Brain microvascular endothelial cell (primary cell): Measurements from ENCODE around the gene MBD4.
A peak's percentile ranks its signal among the peaks of the same experiment; 100 is the strongest.

Source experiments
- DNase-seq: peaks from one replicate; pipeline ENCODE4 v3.0.0-alpha.2; 2020
- H3K27ac ChIP-seq: fragments of 250-450 bp; sonication (Bioruptor Pico); 2 replicates; pipeline ENCODE4 v1.5.1; 2020; ENCODE audit warnings: mild to moderate bottlenecking, moderate library complexity
- H3K27me3 ChIP-seq: fragments of 250-450 bp; sonication (Bioruptor Pico); replicated peaks from 2 replicates; pipeline ENCODE4 v1.5.1; 2020; ENCODE audit warnings: mild to moderate bottlenecking
- H3K36me3 ChIP-seq: fragments of 250-450 bp; sonication (Bioruptor Pico); replicated peaks from 2 replicates; pipeline ENCODE4 v1.5.1; 2020; ENCODE audit warnings: mild to moderate bottlenecking
- H3K4me3 ChIP-seq: 2 replicates; pipeline ENCODE4 v1.5.1; 2011; ENCODE audit warnings: low read depth, mild to moderate bottlenecking, control low read depth, low read length, moderate library complexity
- in situ Hi-C: cut with HindIII; loops from 2 replicates; pipeline ENCODE4 v1.10.0; 2017; ENCODE audit warnings: low sequenced_read_pairs, low pct_ligation_motif_present
- TF ChIP-seq, protein P1 (sequence below): IDR thresholded peaks from 2 replicates; pipeline ENCODE4 v1.5.1; 2011; ENCODE audit warnings: low read depth, mild to moderate bottlenecking, moderate library complexity, low read length, control low read depth, inconsistent platforms; ENCODE audit errors: missing control alignments

The MBD4 gene

DNA sequence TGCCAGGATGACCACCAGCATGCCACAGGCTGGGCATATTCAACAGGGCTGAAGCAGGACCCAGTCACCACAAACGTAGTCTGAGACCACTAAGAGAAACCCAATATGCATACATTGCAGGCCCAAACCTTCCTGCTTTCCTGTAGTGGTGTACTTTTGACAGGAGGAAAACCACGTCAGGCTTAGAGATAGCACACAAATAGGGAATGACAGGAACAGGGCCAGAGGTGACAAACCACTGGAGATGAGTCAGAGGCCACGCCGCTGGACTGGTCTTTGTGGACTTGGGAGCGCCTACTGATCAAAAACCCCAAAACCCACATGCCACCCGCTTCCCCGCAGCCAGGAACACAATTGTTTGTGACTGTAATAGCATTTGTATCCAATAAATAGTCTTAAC is 7.7 kb downstream of the MBD4 start:
- Histone ChIP-seq H3K4me3 (no peak overlapping the region), H3K27me3 (no peaks in the 10 kb centered on the region), H3K36me3 (peaks cover 20% of the 10 kb centered on the region), H3K27ac (no peak overlapping the region)
- in situ Hi-C loops, result no loop called here
- DNase-seq, result no peak
- TF ChIP-seq, protein P1, sequence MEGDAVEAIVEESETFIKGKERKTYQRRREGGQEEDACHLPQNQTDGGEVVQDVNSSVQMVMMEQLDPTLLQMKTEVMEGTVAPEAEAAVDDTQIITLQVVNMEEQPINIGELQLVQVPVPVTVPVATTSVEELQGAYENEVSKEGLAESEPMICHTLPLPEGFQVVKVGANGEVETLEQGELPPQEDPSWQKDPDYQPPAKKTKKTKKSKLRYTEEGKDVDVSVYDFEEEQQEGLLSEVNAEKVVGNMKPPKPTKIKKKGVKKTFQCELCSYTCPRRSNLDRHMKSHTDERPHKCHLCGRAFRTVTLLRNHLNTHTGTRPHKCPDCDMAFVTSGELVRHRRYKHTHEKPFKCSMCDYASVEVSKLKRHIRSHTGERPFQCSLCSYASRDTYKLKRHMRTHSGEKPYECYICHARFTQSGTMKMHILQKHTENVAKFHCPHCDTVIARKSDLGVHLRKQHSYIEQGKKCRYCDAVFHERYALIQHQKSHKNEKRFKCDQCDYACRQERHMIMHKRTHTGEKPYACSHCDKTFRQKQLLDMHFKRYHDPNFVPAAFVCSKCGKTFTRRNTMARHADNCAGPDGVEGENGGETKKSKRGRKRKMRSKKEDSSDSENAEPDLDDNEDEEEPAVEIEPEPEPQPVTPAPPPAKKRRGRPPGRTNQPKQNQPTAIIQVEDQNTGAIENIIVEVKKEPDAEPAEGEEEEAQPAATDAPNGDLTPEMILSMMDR, result no peak

DNA sequence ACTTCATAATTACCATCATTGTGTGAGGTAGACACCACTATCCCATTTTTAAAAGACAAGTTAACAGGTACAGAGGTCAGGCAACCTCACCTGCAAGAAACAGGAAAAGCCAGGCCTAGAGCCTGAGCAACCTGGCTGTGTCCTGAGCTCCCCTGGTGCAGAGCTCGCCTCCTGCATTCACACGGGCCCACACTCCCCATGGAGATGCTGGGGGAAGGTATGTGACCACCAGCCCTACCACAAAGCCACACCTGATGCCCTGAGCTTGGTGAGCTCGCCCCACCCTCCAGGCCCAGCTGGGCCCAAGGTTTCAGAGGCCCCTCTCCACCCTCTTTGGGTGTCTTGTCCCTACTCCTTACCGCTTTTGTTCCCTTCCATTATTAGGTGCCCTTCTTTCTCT is 10.1 kb downstream of the MBD4 start:
- Histone ChIP-seq H3K27ac (no peak overlapping the region), H3K27me3 (no peaks in the 10 kb centered on the region), H3K4me3 (no peak overlapping the region), H3K36me3 (peaks cover 20% of the 10 kb centered on the region)
- DNase-seq, result no peak
- TF ChIP-seq, protein P1, result no peak
- in situ Hi-C loops, result no loop called here

DNA sequence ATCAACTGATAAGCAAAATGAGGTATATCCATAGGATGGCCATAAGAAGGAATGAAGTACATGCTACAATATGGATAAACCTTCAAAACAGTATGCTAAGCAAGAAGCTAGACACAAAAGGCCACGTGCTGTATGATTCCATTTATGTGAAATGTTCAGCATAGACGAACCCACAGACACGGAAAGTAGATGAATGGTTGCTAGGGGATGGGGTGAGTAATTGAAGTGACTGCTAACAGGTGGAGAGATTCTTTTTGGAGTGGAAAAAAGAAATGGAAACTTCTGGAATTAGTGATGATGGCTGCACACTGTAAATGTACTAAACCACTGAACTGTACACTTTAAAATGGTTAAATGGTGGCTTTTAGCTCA is 10.7 kb downstream of the MBD4 start:
- no peak for DNase-seq
- peaks cover 20% of the 10 kb centered on the region for H3K36me3 ChIP-seq
- no peak overlapping the region for H3K4me3 ChIP-seq
- TF ChIP-seq, protein P1, result no peak
- no peaks in the 10 kb centered on the region for H3K27me3 ChIP-seq
- H3K27ac ChIP-seq, result no peak overlapping the region
- in situ Hi-C loops, result no loop called here

DNA sequence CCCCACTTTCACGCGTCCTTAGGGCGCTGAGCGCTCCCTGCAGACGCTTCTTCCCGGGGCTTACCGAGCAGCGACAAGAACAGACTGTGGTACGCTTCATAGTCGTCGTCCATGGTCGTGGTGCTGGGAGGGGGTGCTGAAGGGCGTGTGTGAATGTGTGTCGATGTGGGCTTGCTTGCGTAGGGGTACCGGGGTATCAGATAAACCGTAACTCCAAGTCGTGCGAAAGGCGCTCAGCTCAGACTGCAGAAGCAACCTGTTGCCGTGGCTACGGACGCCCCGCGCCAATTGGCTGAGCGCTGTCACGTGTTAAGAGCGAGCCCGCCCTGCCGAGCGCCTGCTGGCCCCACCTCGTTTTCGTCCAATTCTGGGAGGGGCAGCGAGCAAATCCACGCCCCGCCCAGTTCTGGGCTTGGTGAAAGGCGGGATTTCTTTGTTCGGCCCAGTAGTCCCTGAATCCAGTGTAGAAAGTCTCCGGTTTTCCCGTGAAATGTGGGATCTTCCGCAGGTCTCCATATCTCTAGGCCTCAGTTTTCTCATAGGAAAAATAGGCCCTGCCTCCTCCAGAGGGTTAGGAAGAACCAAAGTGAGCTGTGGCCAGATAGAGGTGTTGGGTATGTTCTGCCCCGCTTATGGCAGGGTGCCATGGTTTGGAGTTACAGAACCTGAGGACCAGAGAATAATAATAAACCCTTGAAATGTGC is 11.2 kb downstream of the MBD4 start, which contains the start of gene EFCAB12:
EFCAB12 (minus strand) TSS at position 261 of the 704 bp plus-strand sequence; CDS start at position 113, 148 bp downstream.
- H3K27me3 ChIP-seq, result no peaks in the 10 kb centered on the region
- no peak within 1 kb of the TSS for H3K27ac ChIP-seq
- TF ChIP-seq, protein P1, result peak; percentile 7
- in situ Hi-C loops, result no loop called here
- H3K36me3 ChIP-seq, result peaks cover 17% of the 10 kb centered on the region
- H3K4me3 ChIP-seq, result peak within 1 kb of the TSS; percentile 73
- DNase-seq, result peak; percentile 91

DNA sequence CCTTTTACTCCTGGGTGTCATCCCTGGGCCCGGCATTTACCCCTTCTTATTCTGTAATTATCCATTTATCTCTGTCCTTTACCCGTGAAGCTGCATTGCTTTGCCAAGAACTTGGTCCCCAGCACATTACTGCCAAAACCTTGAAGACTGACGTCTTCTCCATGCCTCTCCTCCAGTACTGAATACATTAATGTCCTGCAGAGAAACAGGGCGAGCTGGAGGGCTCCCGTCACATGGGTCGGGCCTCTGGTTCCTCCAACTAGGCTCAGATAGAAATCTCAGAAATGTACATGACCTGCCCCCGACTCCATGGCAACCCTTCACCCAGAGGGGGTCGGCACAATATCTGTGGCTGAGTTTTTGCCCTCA is 11.8 kb downstream of the MBD4 start:
- TF ChIP-seq, protein P1, result no peak
- H3K27ac ChIP-seq, result no peak overlapping the region
- peak overlapping the region; percentile 73 for H3K4me3 ChIP-seq
- H3K36me3 ChIP-seq, result peaks cover 13% of the 10 kb centered on the region
- no peaks in the 10 kb centered on the region for H3K27me3 ChIP-seq
- DNase-seq, result no peak
- in situ Hi-C loops, result no loop called here

DNA sequence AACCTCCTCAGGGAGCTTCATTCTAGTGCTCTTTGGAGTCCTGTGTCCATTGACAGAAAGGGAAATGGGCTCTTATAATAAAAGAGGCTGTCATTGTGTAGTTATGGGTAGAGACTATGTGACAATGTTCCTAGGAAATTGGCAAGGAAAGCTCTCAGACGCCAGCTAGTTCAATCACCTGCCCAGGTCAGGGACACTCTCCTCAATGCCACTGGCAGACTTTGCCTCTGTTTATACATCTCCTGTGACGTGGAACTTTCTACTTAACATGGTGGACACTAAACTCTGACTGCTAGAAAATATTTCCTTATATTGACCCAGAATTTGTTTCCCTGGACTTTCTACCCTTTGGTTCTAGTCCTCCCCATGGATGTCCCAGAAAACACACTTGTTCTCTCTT is 14.1 kb downstream of the MBD4 start:
- TF ChIP-seq, protein P1, result no peak
- in situ Hi-C loops, result no loop called here
- Histone ChIP-seq H3K36me3 (no peaks in the 10 kb centered on the region), H3K4me3 (no peak overlapping the region), H3K27me3 (no peaks in the 10 kb centered on the region), H3K27ac (no peak overlapping the region)
- DNase-seq, result no peak
